IMR-90 (cell line): ENCODE results near the gene TRIM38. TPM values are rescaled to one million over a fixed set of nuclear protein-coding genes. Genes with fewer than 3 reads are reported as not detected.

Experiments used
- ATAC-seq: fragments of 200-7000 bp; cut with Tn5 transposase; 2 replicates; pipeline ENCODE4 v1.9.1; 2020; ENCODE audit warnings: low read depth, mild to moderate bottlenecking, moderate library complexity
- BruUV-seq: library from RNA; stranded (reverse); fragments of 400-500 nt; replicated peaks from 2 replicates; lab custom pipeline; 2021; lab: Mats Ljungman, UMichigan
- CTCF ChIA-PET: fragments of 300-600 bp; formaldehyde crosslinking; extraction: SDS; loops from one replicate; lab custom pipeline; 2021; ENCODE audit warnings: antibody characterized with exemption; lab: Yijun Ruan, JAX
- POLR2A ChIA-PET: fragments of 300-600 bp; sonication (Branson Sonifier 250); formaldehyde crosslinking; loops from one replicate; lab custom pipeline; 2022; ENCODE audit warnings: antibody characterized with exemption; ENCODE audit not compliant: unreplicated experiment; lab: Charles Lee
- DNase-seq: peaks from one replicate; pipeline ENCODE4 v3.0.0; 2013
- H2AFZ ChIP-seq: replicated peaks from 2 replicates; pipeline ENCODE3; 2013; ENCODE audit warnings: low read length, mild to moderate bottlenecking; ENCODE audit not compliant: poor library complexity
- H2AK5ac ChIP-seq: 2 replicates; pipeline ENCODE4 v1.6.1; 2013; ENCODE audit warnings: low read depth, low read length, inconsistent platforms
- H2AK9ac ChIP-seq: replicated peaks from 2 replicates; pipeline ENCODE3; 2013; ENCODE audit warnings: mild to moderate bottlenecking, low read depth, low read length, moderate library complexity; ENCODE audit not compliant: poor library complexity
- H2BK120ac ChIP-seq: 2 replicates; pipeline ENCODE4 v1.6.1; 2013; ENCODE audit warnings: low read depth, low read length, inconsistent platforms
- H2BK15ac ChIP-seq: 3 replicates; pipeline ENCODE4 v1.6.1; 2013; ENCODE audit warnings: low read depth, low read length, inconsistent platforms
- H2BK20ac ChIP-seq: 2 replicates; pipeline ENCODE4 v1.6.1; 2013; ENCODE audit warnings: low read depth, mild to moderate bottlenecking, inconsistent platforms, low read length, moderate library complexity
- H2BK5ac ChIP-seq: 2 replicates; pipeline ENCODE4 v1.6.1; 2013; ENCODE audit warnings: mild to moderate bottlenecking, low read depth, low read length, inconsistent platforms; ENCODE audit not compliant: poor library complexity, severe bottlenecking
- H3K14ac ChIP-seq: replicated peaks from 2 replicates; pipeline ENCODE4 v1.6.1; 2013; ENCODE audit warnings: low read depth, low read length, inconsistent platforms
- H3K18ac ChIP-seq: 2 replicates; pipeline ENCODE4 v1.6.1; 2013; ENCODE audit warnings: low read depth, low read length, control low read depth
- H3K23ac ChIP-seq: 2 replicates; pipeline ENCODE4 v1.6.1; 2013; ENCODE audit warnings: low read depth, low read length, inconsistent platforms
- H3K27ac ChIP-seq: 2 replicates; pipeline ENCODE4 v1.5.1; 2013; ENCODE audit warnings: mild to moderate bottlenecking, control low read depth, low read length; ENCODE audit not compliant: insufficient read depth
- H3K27me3 ChIP-seq: 2 replicates; pipeline ENCODE4 v1.6.1; 2013; ENCODE audit warnings: low read length; ENCODE audit not compliant: control insufficient read depth, insufficient read depth
- H3K36me3 ChIP-seq: 2 replicates; pipeline ENCODE4 v1.6.1; 2013; ENCODE audit warnings: low read length, mixed read lengths; ENCODE audit not compliant: control insufficient read depth, insufficient read depth
- H3K4ac ChIP-seq: 2 replicates; pipeline ENCODE4 v1.6.1; 2013; ENCODE audit warnings: low read depth, low read length, inconsistent platforms
- H3K4me1 ChIP-seq: 2 replicates; pipeline ENCODE4 v1.6.1; 2013; ENCODE audit warnings: low read length, mixed read lengths; ENCODE audit not compliant: control insufficient read depth, insufficient read depth
- H3K4me2 ChIP-seq: 2 replicates; pipeline ENCODE4 v1.6.1; 2013; ENCODE audit warnings: low read depth, mild to moderate bottlenecking, control low read depth, low read length, moderate library complexity
- H3K4me3 ChIP-seq: 2 replicates; pipeline ENCODE4 v1.5.1; 2013; ENCODE audit warnings: low read depth, mild to moderate bottlenecking, control low read depth, low read length, moderate library complexity; ENCODE audit not compliant: insufficient read depth
- H3K56ac ChIP-seq: 2 replicates; pipeline ENCODE4 v1.6.1; 2013; ENCODE audit warnings: low read length, inconsistent platforms; ENCODE audit not compliant: insufficient read depth; ENCODE audit errors: extremely low read depth
- H3K79me1 ChIP-seq, 2 experiments: 2 replicates each; pipeline ENCODE4 v1.6.1; 2013; ENCODE audit warnings: low read length in 2 of 2, inconsistent platforms in 1 of 2, low read depth in 1 of 2
- H3K9ac ChIP-seq: 2 replicates; pipeline ENCODE4 v1.6.1; 2013; ENCODE audit warnings: low read depth, low read length, control low read depth
- H3K9me1 ChIP-seq: 2 replicates; pipeline ENCODE4 v1.6.1; 2013; ENCODE audit warnings: low read length, inconsistent platforms; ENCODE audit not compliant: insufficient read depth
- H3K9me3 ChIP-seq: 2 replicates; pipeline ENCODE4 v1.6.1; 2013; ENCODE audit warnings: low read length; ENCODE audit not compliant: control insufficient read depth, insufficient read depth
- H4K20me1 ChIP-seq: 2 replicates; pipeline ENCODE4 v1.6.1; 2013; ENCODE audit warnings: low read length, inconsistent platforms; ENCODE audit not compliant: insufficient read depth
- H4K5ac ChIP-seq: 2 replicates; pipeline ENCODE4 v1.6.1; 2013; ENCODE audit warnings: mild to moderate bottlenecking, low read depth, low read length, control low read depth
- H4K8ac ChIP-seq, 2 experiments: 2 replicates each; pipeline ENCODE4 v1.6.1; 2013; ENCODE audit warnings: low read depth in 2 of 2, low read length in 2 of 2, control low read depth in 1 of 2, inconsistent platforms in 1 of 2
- H4K91ac ChIP-seq: 2 replicates; pipeline ENCODE4 v1.6.1; 2013; ENCODE audit warnings: low read depth, low read length, inconsistent platforms; ENCODE audit not compliant: insufficient read depth
- CHD1 ChIP-seq: IDR thresholded peaks from 2 replicates; pipeline ENCODE4 v1.6.1; 2012; ENCODE audit warnings: low read depth, low read length, improper control_type of control experiment
- POLR2A ChIP-seq: IDR thresholded peaks from 2 replicates; pipeline ENCODE4 v1.6.1; 2012; ENCODE audit warnings: mild to moderate bottlenecking, low read depth, low read length
- RAD21 ChIP-seq: IDR thresholded peaks from 2 replicates; pipeline ENCODE4 v1.6.1; 2012; ENCODE audit warnings: low read length, improper control_type of control experiment
- SMC3 ChIP-seq: fragments of 150-350 bp; IDR thresholded peaks from 2 replicates; pipeline ENCODE4 v1.6.1; 2016; ENCODE audit warnings: low read depth, mild to moderate bottlenecking, antibody characterized with exemption, low read length, moderate library complexity
- USF2 ChIP-seq: fragments of 150-350 bp; IDR thresholded peaks from 2 replicates; pipeline ENCODE4 v1.6.1; 2017; ENCODE audit warnings: mild to moderate bottlenecking, antibody characterized with exemption, low read length, low read depth
- whole genome bisulfite sequencing, 2 experiments: methylation state at CpG; one replicate each; pipeline versions ENCODE4 v1.1.5 to v1.1.7; 2013; ENCODE audit warnings: missing lambda C conversion rate in 2 of 2; ENCODE audit not compliant: insufficient read length in 1 of 2; ENCODE audit errors: extremely low coverage in 2 of 2; 5-methylcytosine and 5-hydroxymethylcytosine counted together
- dilution Hi-C: fragments of 300-500 bp; cut with HindIII; formaldehyde crosslinking; loops from one replicate; pipeline ENCODE4 v1.14.3; 2018; ENCODE audit warnings: low sequenced_read_pairs; ENCODE audit not compliant: unreplicated experiment
- in situ Hi-C: fragments of 300-500 bp; cut with MboI; formaldehyde crosslinking; loops from 3 replicates; pipeline ENCODE4 v1.14.3; 2019; ENCODE audit warnings: low sequenced_read_pairs, inconsistent platforms, mixed read lengths
- intact Hi-C: fragments of 100-400 bp; cut with micrococcal nuclease; formaldehyde crosslinking; loops from 2 replicates; pipeline ENCODE4 v1.10.0; 2022
- polyA plus RNA-seq, 3 experiments: library from polyadenylated mRNA; depleted of rRNA; stranded (reverse); fragments of >200 nt; gene quantifications; 2 replicates each; pipeline ENCODE4 v1.2.3, GENCODE V29; 2012; ENCODE audit warnings: low replicate concordance in 1 of 3
- total RNA-seq: library from RNA; depleted of rRNA; stranded (reverse); fragments of >200 nt; gene quantifications from 2 replicates; pipeline ENCODE4 v1.2.3, GENCODE V29; 2012

Gene TRIM38
- total and polyA plus RNA-seq, 2 of the 4 experiments (the other 2 are of a cell fraction): 4.1 to 6.3 TPM

- no peak for TF ChIP-seq USF2
- TF ChIP-seq CHD1: no peak
- TF ChIP-seq SMC3: no peak
Measured at GRCh38 chr6:26020329-26021000, 57.9 kb downstream of the TRIM38 start (continued).

GRCh38 chr6:26021001-26021349 is 58.4 kb downstream of the TRIM38 start:
- H2BK120ac ChIP-seq: peak overlapping the region; percentile 45; the same call in 1 of the 2 replicates
- H3K4me1 ChIP-seq: peaks cover 16% of the 10 kb centered on the region
- H4K91ac ChIP-seq: peak overlapping the region; percentile 67
- POLR2A ChIA-PET: interaction anchor here (0.6 to 1.9 kb wide), 7 partner anchors 12 to 1817 kb away, joined by 3 to 11 read pairs (median 4); a partner anchor contains a TSS
- in situ Hi-C loops: no loop called here
- H3K9me1 ChIP-seq: no peaks in the 10 kb centered on the region
- H3K27me3 ChIP-seq: no peaks in the 10 kb centered on the region
- peak overlapping the region; percentile 94 for H3K4me2 ChIP-seq
- no peaks in the 10 kb centered on the region for H3K36me3 ChIP-seq
- dilution Hi-C loops: no loop called here
- peak overlapping the region; percentile 38; the same call in 1 of the 2 replicates for H2AK5ac ChIP-seq
- peak overlapping the region; percentile 34 for H4K5ac ChIP-seq
- H2BK5ac ChIP-seq: peak overlapping the region; percentile 90
- TF ChIP-seq POLR2A (0 out of 2 replicates have a peak, but pooled peaks have one; percentile 12), RAD21 (no peak)
- peak overlapping the region; percentile 79 for H3K27ac ChIP-seq
- intact Hi-C loops: loop anchor here (5.0 to 10.0 kb wide), 2 partner anchors 1126 to 1814 kb away; a partner anchor contains a TSS
- H2AK9ac ChIP-seq: peak overlapping the region; percentile 18
- H3K9me3 ChIP-seq: no peaks in the 10 kb centered on the region
- ATAC-seq (peak; percentile 15), DNase-seq (peak; percentile 74)
- peak overlapping the region; percentile 39; the same call in 1 of the 2 replicates for H3K23ac ChIP-seq
- 2% methylated on average over 7 of the region's 23 CpGs; no CpG with 5 or more reads in 1 of the 2 experiments for WGBS, 2 experiments
- BruUV-seq: no TSS peak
- H2BK20ac ChIP-seq: no peak overlapping the region
- peak overlapping the region; percentile 68 for H3K9ac ChIP-seq
- H2AFZ ChIP-seq: peak overlapping the region; percentile 83
- H3K4ac ChIP-seq: peak overlapping the region; percentile 78
- peaks cover 4 to 10% of the 10 kb centered on the region in 2 experiments; a peak in 2 of 4 replicates for H3K79me1 ChIP-seq
- no peaks in the 10 kb centered on the region for H4K20me1 ChIP-seq
- CTCF ChIA-PET: interaction anchor here (1.1 to 1.6 kb wide), 3 partner anchors 11 to 29 kb away, joined by 3 to 8 read pairs (median 4); a partner anchor contains a TSS
- peak overlapping the region; percentile 83 for H3K18ac ChIP-seq
- H3K56ac ChIP-seq: peak overlapping the region; percentile 92
- H3K14ac ChIP-seq: peak overlapping the region; percentile 78
- H2BK15ac ChIP-seq: peak overlapping the region; percentile 35; the same call in 1 of the 3 replicates
- H4K8ac ChIP-seq: peak overlapping the region; percentile 12 to 64; a peak in 3 of 4 replicates
- H3K4me3 ChIP-seq: peak overlapping the region; percentile 39
